Measurements from ENCODE around the gene CACNA1C.

DNA sequence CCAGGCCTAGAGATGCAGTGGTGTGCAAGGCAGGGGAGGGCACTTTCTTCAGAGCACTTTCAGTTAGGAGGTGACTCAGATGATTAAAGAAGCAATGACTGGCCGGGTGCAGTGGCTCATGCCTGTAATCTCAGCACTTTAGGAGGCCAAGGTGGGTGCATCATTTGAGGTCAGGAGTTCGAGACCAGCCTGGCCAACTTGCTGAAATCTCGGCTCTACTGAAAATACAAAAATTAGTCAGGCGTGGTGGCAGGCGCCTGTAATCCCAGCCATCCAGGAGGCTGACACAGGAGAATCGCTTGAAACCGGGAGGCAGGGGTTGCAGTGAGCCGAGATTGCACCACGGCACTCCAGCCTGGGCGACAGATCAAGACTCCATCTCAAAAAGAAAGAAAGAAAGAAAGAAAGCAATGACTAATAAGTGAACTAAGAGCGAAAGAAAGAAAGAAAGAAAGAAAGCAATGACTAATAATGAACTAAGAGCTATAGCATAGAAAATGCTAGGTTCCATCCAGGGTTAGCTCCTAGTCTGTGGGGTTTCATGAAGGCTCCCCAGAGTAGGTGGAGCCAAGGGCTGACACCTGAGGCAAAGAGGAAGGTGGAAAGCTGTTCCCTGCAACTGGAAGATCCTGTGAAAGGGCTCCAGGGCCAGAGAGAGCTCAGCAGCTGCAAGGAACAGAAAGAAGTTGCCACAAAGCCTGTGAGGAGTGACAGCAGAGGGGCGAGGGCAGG, 334.5 kb downstream of the CACNA1C start:
- TF ChIP-seq, protein P1, sequence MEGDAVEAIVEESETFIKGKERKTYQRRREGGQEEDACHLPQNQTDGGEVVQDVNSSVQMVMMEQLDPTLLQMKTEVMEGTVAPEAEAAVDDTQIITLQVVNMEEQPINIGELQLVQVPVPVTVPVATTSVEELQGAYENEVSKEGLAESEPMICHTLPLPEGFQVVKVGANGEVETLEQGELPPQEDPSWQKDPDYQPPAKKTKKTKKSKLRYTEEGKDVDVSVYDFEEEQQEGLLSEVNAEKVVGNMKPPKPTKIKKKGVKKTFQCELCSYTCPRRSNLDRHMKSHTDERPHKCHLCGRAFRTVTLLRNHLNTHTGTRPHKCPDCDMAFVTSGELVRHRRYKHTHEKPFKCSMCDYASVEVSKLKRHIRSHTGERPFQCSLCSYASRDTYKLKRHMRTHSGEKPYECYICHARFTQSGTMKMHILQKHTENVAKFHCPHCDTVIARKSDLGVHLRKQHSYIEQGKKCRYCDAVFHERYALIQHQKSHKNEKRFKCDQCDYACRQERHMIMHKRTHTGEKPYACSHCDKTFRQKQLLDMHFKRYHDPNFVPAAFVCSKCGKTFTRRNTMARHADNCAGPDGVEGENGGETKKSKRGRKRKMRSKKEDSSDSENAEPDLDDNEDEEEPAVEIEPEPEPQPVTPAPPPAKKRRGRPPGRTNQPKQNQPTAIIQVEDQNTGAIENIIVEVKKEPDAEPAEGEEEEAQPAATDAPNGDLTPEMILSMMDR (IDR thresholded peaks at IDR 0.05), result no peak
- TF ChIP-seq, protein P2, sequence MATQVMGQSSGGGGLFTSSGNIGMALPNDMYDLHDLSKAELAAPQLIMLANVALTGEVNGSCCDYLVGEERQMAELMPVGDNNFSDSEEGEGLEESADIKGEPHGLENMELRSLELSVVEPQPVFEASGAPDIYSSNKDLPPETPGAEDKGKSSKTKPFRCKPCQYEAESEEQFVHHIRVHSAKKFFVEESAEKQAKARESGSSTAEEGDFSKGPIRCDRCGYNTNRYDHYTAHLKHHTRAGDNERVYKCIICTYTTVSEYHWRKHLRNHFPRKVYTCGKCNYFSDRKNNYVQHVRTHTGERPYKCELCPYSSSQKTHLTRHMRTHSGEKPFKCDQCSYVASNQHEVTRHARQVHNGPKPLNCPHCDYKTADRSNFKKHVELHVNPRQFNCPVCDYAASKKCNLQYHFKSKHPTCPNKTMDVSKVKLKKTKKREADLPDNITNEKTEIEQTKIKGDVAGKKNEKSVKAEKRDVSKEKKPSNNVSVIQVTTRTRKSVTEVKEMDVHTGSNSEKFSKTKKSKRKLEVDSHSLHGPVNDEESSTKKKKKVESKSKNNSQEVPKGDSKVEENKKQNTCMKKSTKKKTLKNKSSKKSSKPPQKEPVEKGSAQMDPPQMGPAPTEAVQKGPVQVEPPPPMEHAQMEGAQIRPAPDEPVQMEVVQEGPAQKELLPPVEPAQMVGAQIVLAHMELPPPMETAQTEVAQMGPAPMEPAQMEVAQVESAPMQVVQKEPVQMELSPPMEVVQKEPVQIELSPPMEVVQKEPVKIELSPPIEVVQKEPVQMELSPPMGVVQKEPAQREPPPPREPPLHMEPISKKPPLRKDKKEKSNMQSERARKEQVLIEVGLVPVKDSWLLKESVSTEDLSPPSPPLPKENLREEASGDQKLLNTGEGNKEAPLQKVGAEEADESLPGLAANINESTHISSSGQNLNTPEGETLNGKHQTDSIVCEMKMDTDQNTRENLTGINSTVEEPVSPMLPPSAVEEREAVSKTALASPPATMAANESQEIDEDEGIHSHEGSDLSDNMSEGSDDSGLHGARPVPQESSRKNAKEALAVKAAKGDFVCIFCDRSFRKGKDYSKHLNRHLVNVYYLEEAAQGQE (IDR thresholded peaks at IDR 0.05; ENCODE audit: low read depth, low read length), result no peak
- TF ChIP-seq EP300 (IDR thresholded peaks at IDR 0.05; ENCODE audit: borderline replicate concordance in 1 of 2, low read depth in 1 of 2, low read length in 1 of 2) (no peak), MXI1 (IDR thresholded peaks at IDR 0.05; ENCODE audit: low read depth, low read length) (no peak), JUND (IDR thresholded peaks at IDR 0.05) (no peak), CHD2 (IDR thresholded peaks at IDR 0.05; ENCODE audit: low read length, partially characterized antibody) (no peak)
- TF ChIP-seq, protein P3, sequence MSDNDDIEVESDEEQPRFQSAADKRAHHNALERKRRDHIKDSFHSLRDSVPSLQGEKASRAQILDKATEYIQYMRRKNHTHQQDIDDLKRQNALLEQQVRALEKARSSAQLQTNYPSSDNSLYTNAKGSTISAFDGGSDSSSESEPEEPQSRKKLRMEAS (IDR thresholded peaks at IDR 0.05; ENCODE audit: low read depth), result no peak
- TF ChIP-seq, protein P4, sequence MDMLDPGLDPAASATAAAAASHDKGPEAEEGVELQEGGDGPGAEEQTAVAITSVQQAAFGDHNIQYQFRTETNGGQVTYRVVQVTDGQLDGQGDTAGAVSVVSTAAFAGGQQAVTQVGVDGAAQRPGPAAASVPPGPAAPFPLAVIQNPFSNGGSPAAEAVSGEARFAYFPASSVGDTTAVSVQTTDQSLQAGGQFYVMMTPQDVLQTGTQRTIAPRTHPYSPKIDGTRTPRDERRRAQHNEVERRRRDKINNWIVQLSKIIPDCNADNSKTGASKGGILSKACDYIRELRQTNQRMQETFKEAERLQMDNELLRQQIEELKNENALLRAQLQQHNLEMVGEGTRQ (IDR thresholded peaks at IDR 0.05; ENCODE audit: borderline replicate concordance, low read depth, low read length), result no peak
